HepG2 (cell line): ENCODE results near the gene POMP. TPM values are rescaled to one million over a fixed set of nuclear protein-coding genes. Genes with fewer than 3 reads are reported as not detected.
A peak's percentile ranks its signal among the peaks of the same experiment; 100 is the strongest.

Source experiments
- CREBL2 ChIP-seq: sonication (generic); formaldehyde crosslinking; IDR thresholded peaks from 2 replicates; pipeline ENCODE4 v1.8.1; 2023; ENCODE audit warnings: missing genetic modification reagents, mild to moderate bottlenecking, borderline replicate concordance
- ETV5 ChIP-seq: IDR thresholded peaks from 2 replicates; pipeline ENCODE4 v1.6.1; 2018; ENCODE audit warnings: missing biosample characterization, missing genetic modification reagents, inconsistent platforms, borderline replicate concordance
- HMGXB3 ChIP-seq: sonication (generic); formaldehyde crosslinking; IDR thresholded peaks from 2 replicates; pipeline ENCODE4 v1.4.0; 2020; ENCODE audit warnings: missing genetic modification reagents, borderline replicate concordance
- KLF9 ChIP-seq: IDR thresholded peaks from 2 replicates; pipeline ENCODE4 v1.6.1; 2016; ENCODE audit warnings: low read depth
- ONECUT2 ChIP-seq: sonication (generic); formaldehyde crosslinking; IDR thresholded peaks from 2 replicates; pipeline ENCODE4 v1.4.0; 2020; ENCODE audit warnings: missing genetic modification reagents
- RFX3 ChIP-seq: IDR thresholded peaks from 2 replicates; pipeline ENCODE4 v1.6.1; 2016; ENCODE audit warnings: missing biosample characterization, missing genetic modification reagents
- SMC3 ChIP-seq: IDR thresholded peaks from 2 replicates; pipeline ENCODE4 v1.6.1; 2011; ENCODE audit warnings: low read length, improper control_type of control experiment
- SP140L ChIP-seq: sonication (generic); formaldehyde crosslinking; IDR thresholded peaks from 2 replicates; pipeline ENCODE4 v1.4.0; 2020; ENCODE audit warnings: missing genetic modification reagents, borderline replicate concordance
- TMF1 ChIP-seq: sonication (generic); formaldehyde crosslinking; IDR thresholded peaks from 2 replicates; pipeline ENCODE4 v1.8.1; 2022; ENCODE audit warnings: low read depth, missing genetic modification reagents
- ZBTB3 ChIP-seq: sonication (generic); formaldehyde crosslinking; IDR thresholded peaks from 2 replicates; pipeline ENCODE4 v1.4.0; 2020; ENCODE audit warnings: low read depth, mild to moderate bottlenecking, moderate library complexity, missing genetic modification reagents, borderline replicate concordance
- ZNF205 ChIP-seq: IDR thresholded peaks from 2 replicates; pipeline ENCODE4 v1.6.1; 2018; ENCODE audit warnings: missing biosample characterization, missing genetic modification reagents
- ZNF414 ChIP-seq: sonication (generic); formaldehyde crosslinking; IDR thresholded peaks from 2 replicates; pipeline ENCODE4 v1.5.0; 2020; ENCODE audit warnings: missing genetic modification reagents
- ZNF615 ChIP-seq: sonication (generic); formaldehyde crosslinking; IDR thresholded peaks from 2 replicates; pipeline ENCODE4 v1.5.0; 2020; ENCODE audit warnings: mild to moderate bottlenecking, missing genetic modification reagents, borderline replicate concordance
- ZNF670 ChIP-seq: sonication (generic); formaldehyde crosslinking; IDR thresholded peaks from 2 replicates; pipeline ENCODE4 v1.8.0; 2022; ENCODE audit warnings: mild to moderate bottlenecking, missing genetic modification reagents, borderline replicate concordance
- ZNF672 ChIP-seq: sonication (generic); formaldehyde crosslinking; IDR thresholded peaks from 2 replicates; pipeline ENCODE4 v1.8.1; 2022; ENCODE audit warnings: missing genetic modification reagents
- polyA plus RNA-seq, 8 experiments: library from polyadenylated mRNA; depleted of rRNA in 3 of 8; stranded (reverse) in 7 of 8; unstranded in 1 of 8; fragments of >200 nt; fragmentation: Illumina TruSeq in 4 of 8; extraction: Trizol in 4 of 8; gene quantifications; 2 replicates each; pipeline versions ENCODE4 v1.2.1 to v1.2.3, GENCODE V29; 2011 to 2016; ENCODE audit warnings: low read depth in 4 of 8, missing spikeins in 1 of 8, mixed read lengths in 1 of 8; ENCODE audit not compliant: insufficient read depth in 1 of 8
- total RNA-seq, 5 experiments: library from RNA; depleted of rRNA; stranded (reverse); fragments of >200 nt; fragmentation: Illumina TruSeq; extraction: Trizol; gene quantifications; 2 replicates each; pipeline ENCODE4 v1.2.3, GENCODE V29; 2016; ENCODE audit warnings: low read depth in 1 of 5
- TF ChIP-seq, protein P1 (sequence below): sonication (generic); formaldehyde crosslinking; IDR thresholded peaks from 2 replicates; pipeline ENCODE4 v1.5.0; 2020; ENCODE audit warnings: mild to moderate bottlenecking, missing genetic modification reagents, borderline replicate concordance
- TF ChIP-seq, protein P2 (sequence below): sonication (generic); formaldehyde crosslinking; IDR thresholded peaks from 2 replicates; pipeline ENCODE4 v1.5.1; 2020; ENCODE audit warnings: mild to moderate bottlenecking, missing genetic modification reagents, moderate library complexity

Gene POMP
- total and polyA plus RNA-seq, 2 of the 13 experiments (the other 11 are each of a cell fraction or from before 2014, with no cell fraction given): 30.6 to 118 TPM

- TF ChIP-seq ETV5 (CRISPR knock-in tag): peak; percentile 90
- TF ChIP-seq ZNF672 (CRISPR knock-in tag): no peak
- TF ChIP-seq, protein P1, sequence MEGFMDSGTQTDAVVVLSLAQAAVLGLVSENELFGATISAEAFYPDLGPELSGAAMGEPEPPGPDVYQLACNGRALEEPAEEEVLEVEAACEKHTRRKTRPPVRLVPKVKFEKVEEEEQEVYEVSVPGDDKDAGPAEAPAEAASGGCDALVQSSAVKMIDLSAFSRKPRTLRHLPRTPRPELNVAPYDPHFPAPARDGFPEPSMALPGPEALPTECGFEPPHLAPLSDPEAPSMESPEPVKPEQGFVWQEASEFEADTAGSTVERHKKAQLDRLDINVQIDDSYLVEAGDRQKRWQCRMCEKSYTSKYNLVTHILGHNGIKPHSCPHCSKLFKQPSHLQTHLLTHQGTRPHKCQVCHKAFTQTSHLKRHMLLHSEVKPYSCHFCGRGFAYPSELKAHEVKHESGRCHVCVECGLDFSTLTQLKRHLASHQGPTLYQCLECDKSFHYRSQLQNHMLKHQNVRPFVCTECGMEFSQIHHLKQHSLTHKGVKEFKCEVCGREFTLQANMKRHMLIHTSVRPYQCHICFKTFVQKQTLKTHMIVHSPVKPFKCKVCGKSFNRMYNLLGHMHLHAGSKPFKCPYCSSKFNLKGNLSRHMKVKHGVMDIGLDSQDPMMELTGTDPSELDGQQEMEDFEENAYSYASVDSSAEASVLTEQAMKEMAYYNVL (CRISPR knock-in tag): no peak
- no peak for TF ChIP-seq ZNF615
- no peak for TF ChIP-seq ONECUT2 (CRISPR knock-in tag)
- TF ChIP-seq, protein P2, sequence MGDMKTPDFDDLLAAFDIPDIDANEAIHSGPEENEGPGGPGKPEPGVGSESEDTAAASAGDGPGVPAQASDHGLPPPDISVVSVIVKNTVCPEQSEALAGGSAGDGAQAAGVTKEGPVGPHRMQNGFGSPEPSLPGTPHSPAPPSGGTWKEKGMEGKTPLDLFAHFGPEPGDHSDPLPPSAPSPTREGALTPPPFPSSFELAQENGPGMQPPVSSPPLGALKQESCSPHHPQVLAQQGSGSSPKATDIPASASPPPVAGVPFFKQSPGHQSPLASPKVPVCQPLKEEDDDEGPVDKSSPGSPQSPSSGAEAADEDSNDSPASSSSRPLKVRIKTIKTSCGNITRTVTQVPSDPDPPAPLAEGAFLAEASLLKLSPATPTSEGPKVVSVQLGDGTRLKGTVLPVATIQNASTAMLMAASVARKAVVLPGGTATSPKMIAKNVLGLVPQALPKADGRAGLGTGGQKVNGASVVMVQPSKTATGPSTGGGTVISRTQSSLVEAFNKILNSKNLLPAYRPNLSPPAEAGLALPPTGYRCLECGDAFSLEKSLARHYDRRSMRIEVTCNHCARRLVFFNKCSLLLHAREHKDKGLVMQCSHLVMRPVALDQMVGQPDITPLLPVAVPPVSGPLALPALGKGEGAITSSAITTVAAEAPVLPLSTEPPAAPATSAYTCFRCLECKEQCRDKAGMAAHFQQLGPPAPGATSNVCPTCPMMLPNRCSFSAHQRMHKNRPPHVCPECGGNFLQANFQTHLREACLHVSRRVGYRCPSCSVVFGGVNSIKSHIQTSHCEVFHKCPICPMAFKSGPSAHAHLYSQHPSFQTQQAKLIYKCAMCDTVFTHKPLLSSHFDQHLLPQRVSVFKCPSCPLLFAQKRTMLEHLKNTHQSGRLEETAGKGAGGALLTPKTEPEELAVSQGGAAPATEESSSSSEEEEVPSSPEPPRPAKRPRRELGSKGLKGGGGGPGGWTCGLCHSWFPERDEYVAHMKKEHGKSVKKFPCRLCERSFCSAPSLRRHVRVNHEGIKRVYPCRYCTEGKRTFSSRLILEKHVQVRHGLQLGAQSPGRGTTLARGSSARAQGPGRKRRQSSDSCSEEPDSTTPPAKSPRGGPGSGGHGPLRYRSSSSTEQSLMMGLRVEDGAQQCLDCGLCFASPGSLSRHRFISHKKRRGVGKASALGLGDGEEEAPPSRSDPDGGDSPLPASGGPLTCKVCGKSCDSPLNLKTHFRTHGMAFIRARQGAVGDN: peak; percentile 89
- no peak for TF ChIP-seq TMF1 (CRISPR knock-in tag)
- no peak for TF ChIP-seq ZNF205 (CRISPR knock-in tag)
- no peak for TF ChIP-seq CREBL2 (CRISPR knock-in tag)
- no peak for TF ChIP-seq SMC3
- TF ChIP-seq ZNF670 (CRISPR knock-in tag): peak; percentile 91
- no peak for TF ChIP-seq SP140L (CRISPR knock-in tag)
- TF ChIP-seq ZNF414: peak; percentile 80; the same call in 1 of the 2 replicates
- TF ChIP-seq KLF9 (CRISPR knock-in tag): no peak
- TF ChIP-seq ZBTB3 (CRISPR knock-in tag): peak; percentile 77; the same call in 1 of the 2 replicates
- TF ChIP-seq RFX3 (CRISPR knock-in tag): no peak
- 0 out of 2 replicates have a peak, but pooled peaks have one; percentile 32 for TF ChIP-seq HMGXB3
Observed at GRCh38 chr13:28658796-28659620, at the start of gene POMP (continued).
